Measurements from ENCODE around the gene MPND.

DNA sequence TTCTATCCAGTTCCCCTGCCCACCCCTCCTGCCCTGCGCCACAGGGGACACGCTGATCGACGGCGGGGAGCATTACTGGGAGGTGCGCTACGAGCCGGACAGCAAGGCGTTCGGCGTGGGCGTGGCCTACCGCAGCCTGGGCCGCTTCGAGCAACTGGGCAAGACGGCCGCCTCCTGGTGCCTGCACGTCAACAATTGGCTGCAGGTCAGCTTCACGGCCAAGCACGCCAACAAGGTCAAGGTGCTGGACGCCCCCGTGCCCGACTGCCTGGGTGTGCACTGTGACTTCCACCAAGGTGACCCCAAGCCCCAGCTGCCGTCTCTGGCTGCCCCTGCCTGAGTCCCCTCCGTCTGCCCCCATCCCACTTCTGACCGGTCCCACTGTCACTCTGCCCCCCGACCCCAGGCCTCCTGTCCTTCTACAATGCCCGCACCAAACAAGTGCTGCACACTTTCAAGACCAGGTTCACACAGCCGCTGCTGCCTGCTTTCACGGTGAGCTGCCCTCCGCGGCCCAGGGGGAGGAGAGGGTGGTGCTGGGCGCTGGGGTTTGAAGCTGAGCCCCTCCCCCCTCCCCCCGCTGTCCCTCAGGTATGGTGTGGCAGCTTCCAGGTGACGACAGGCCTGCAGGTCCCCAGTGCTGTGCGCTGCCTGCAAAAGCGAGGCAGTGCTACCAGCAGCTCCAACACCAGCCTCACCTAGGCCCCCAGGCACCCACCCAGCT lies 20.3 kb upstream of the MPND start:
- TF ChIP-seq, protein P1, sequence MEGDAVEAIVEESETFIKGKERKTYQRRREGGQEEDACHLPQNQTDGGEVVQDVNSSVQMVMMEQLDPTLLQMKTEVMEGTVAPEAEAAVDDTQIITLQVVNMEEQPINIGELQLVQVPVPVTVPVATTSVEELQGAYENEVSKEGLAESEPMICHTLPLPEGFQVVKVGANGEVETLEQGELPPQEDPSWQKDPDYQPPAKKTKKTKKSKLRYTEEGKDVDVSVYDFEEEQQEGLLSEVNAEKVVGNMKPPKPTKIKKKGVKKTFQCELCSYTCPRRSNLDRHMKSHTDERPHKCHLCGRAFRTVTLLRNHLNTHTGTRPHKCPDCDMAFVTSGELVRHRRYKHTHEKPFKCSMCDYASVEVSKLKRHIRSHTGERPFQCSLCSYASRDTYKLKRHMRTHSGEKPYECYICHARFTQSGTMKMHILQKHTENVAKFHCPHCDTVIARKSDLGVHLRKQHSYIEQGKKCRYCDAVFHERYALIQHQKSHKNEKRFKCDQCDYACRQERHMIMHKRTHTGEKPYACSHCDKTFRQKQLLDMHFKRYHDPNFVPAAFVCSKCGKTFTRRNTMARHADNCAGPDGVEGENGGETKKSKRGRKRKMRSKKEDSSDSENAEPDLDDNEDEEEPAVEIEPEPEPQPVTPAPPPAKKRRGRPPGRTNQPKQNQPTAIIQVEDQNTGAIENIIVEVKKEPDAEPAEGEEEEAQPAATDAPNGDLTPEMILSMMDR (conservative IDR thresholded peaks at IDR 0.05) = no peak
- TF ChIP-seq ZFX (IDR thresholded peaks at IDR 0.05) = no peak
